K562 (cell line): Measurements from ENCODE around the gene IFNGR2. TPM values are rescaled to one million over a fixed set of nuclear protein-coding genes. Genes with fewer than 3 reads are reported as not detected.
A peak's percentile ranks its signal among the peaks of the same experiment; 100 is the strongest.

Experiments
- ATAC-seq: fragments of 200-7000 bp; cut with Tn5 transposase; 3 replicates; pipeline ENCODE4 v1.9.1; 2020; ENCODE audit warnings: moderate library complexity
- BruUV-seq: library from RNA; stranded (reverse); fragments of 400-500 nt; replicated peaks from 2 replicates; lab custom pipeline; 2021; lab: Mats Ljungman, UMichigan
- CTCF ChIA-PET: fragments of 300-600 bp; formaldehyde crosslinking; extraction: SDS; loops from one replicate; lab custom pipeline; 2021; ENCODE audit warnings: low intra/inter-chr PET ratio; lab: Yijun Ruan, JAX
- POLR2A ChIA-PET: fragments of 300-600, 350-650 bp; sonication (Branson Sonifier 250); formaldehyde crosslinking; extraction: SDS; loops from one replicate; lab custom pipeline; 2021; ENCODE audit warnings: antibody characterized with exemption, inconsistent platforms; lab: Yijun Ruan, JAX
- DNase-seq, 4 experiments: peaks; one replicate each; pipeline versions ENCODE4 v3.0.0 to v3.0.0-alpha.2; 2011 to 2018; ENCODE audit warnings: low spot score in 3 of 4, mixed read lengths in 3 of 4; ENCODE audit errors: extremely low read depth in 1 of 4
- FAIRE-seq: peaks from 2 replicates; lab custom pipeline; 2011; peaks lifted over from hg19 to GRCh38; lab: Jason Lieb, UNC
- H2AFZ ChIP-seq: 2 replicates; pipeline ENCODE4 v1.6.0; 2011; ENCODE audit warnings: low read depth, low read length, control low read depth, inconsistent platforms
- H3K27ac ChIP-seq: fragments of 200-600 bp; 3 replicates; pipeline ENCODE4 v1.8.0; 2011; ENCODE audit warnings: low read depth, mild to moderate bottlenecking, control low read depth, inconsistent platforms, low read length, moderate library complexity, mixed read lengths; ENCODE audit errors: extremely low read depth
- H3K27me3 ChIP-seq, 2 experiments: fragments of 300-600 bp in 1 of 2; 2 replicates in 1 of 2; 3 replicates in 1 of 2; pipeline versions ENCODE4 v1.6.0 to v1.8.0; 2011; ENCODE audit warnings: inconsistent platforms in 2 of 2, low read length in 2 of 2, mild to moderate bottlenecking in 1 of 2, mixed read lengths in 1 of 2, moderate library complexity in 1 of 2; ENCODE audit not compliant: control insufficient read depth in 2 of 2, insufficient read depth in 2 of 2
- H3K36me3 ChIP-seq: fragments of 300-600 bp; 3 replicates; pipeline ENCODE4 v1.8.0; 2011; ENCODE audit warnings: mild to moderate bottlenecking, low read length, inconsistent platforms; ENCODE audit not compliant: control insufficient read depth, insufficient read depth
- H3K4me1 ChIP-seq, 2 experiments: fragments of 200-600 bp in 1 of 2; replicated peaks in 1 of 2; 2 replicates in 1 of 2; 3 replicates in 1 of 2; pipeline versions ENCODE4 v1.5.1 to v1.8.0; 2011; ENCODE audit warnings: inconsistent platforms in 2 of 2, low read length in 2 of 2, mild to moderate bottlenecking in 1 of 2, mixed read lengths in 1 of 2, moderate library complexity in 1 of 2; ENCODE audit not compliant: control insufficient read depth in 2 of 2, insufficient read depth in 2 of 2
- H3K4me2 ChIP-seq: 2 replicates; pipeline ENCODE4 v1.6.1; 2011; ENCODE audit warnings: low read length, control low read depth, inconsistent platforms, mixed read lengths; ENCODE audit not compliant: insufficient read depth
- H3K4me3 ChIP-seq: fragments of 200-600 bp; sonication (generic), shearing (Covaris generic); 2 replicates; pipeline ENCODE4 v1.5.1; 2016; ENCODE audit warnings: control low read depth, inconsistent platforms
- H3K79me2 ChIP-seq: fragments of 200-600 bp; 3 replicates; pipeline ENCODE4 v1.8.0; 2011; ENCODE audit warnings: low read length, inconsistent platforms; ENCODE audit not compliant: control insufficient read depth, insufficient read depth
- H3K9ac ChIP-seq, 2 experiments: 2 replicates each; pipeline versions ENCODE4 v1.6.0 to v1.6.1; 2011; ENCODE audit warnings: low read depth in 2 of 2, low read length in 2 of 2, control low read depth in 1 of 2, inconsistent platforms in 1 of 2, mild to moderate bottlenecking in 1 of 2, mixed read lengths in 1 of 2; ENCODE audit not compliant: insufficient read depth in 1 of 2
- H3K9me1 ChIP-seq: one replicate; pipeline ENCODE4 v1.6.0; 2011; ENCODE audit warnings: inconsistent platforms, mild to moderate bottlenecking, low read length, moderate library complexity; ENCODE audit not compliant: control insufficient read depth, insufficient read depth
- H3K9me3 ChIP-seq: replicated peaks from 2 replicates; pipeline ENCODE4 v1.5.1; 2011; ENCODE audit warnings: low read depth, low read length, inconsistent platforms; ENCODE audit not compliant: control insufficient read depth, insufficient read depth
- H4K20me1 ChIP-seq: replicated peaks from 2 replicates; pipeline ENCODE4 v1.6.1; 2011; ENCODE audit warnings: low read length, inconsistent platforms, mixed read lengths; ENCODE audit not compliant: control insufficient read depth, insufficient read depth
- ARID2 ChIP-seq: fragments of 450-650 bp; IDR thresholded peaks from 2 replicates; pipeline ENCODE4 v1.6.1; 2017; ENCODE audit warnings: antibody characterized with exemption, mild to moderate bottlenecking
- EWSR1 ChIP-seq: fragments of 450-650 bp; IDR thresholded peaks from 2 replicates; pipeline ENCODE4 v1.6.1; 2018; ENCODE audit warnings: borderline replicate concordance, mild to moderate bottlenecking, low read depth, moderate library complexity; ENCODE audit not compliant: partially characterized antibody
- HLTF ChIP-seq: fragments of 450-650 bp; IDR thresholded peaks from 2 replicates; pipeline ENCODE4 v1.6.1; 2016
- KLF16 ChIP-seq: IDR thresholded peaks from 2 replicates; pipeline ENCODE4 v1.6.1; 2016; ENCODE audit warnings: antibody characterized with exemption
- MCM3 ChIP-seq: fragments of 450-650 bp; IDR thresholded peaks from 2 replicates; pipeline ENCODE4 v1.6.1; 2016
- MYC ChIP-seq, 2 experiments: fragments of 250-450 bp in 1 of 2; sonication (Bioruptor Pico) in 1 of 2; IDR thresholded peaks; 2 replicates each; pipeline versions ENCODE4 v1.5.1 to v1.6.1; 2012 to 2021; ENCODE audit warnings: low read depth in 2 of 2, borderline replicate concordance in 1 of 2, improper control_type of control experiment in 1 of 2, low read length in 1 of 2, mild to moderate bottlenecking in 1 of 2, moderate library complexity in 1 of 2
- NR3C1 ChIP-seq: sonication (generic); formaldehyde crosslinking; IDR thresholded peaks from 2 replicates; pipeline ENCODE4 v1.8.1; 2022; ENCODE audit warnings: missing genetic modification reagents
- SMC3 ChIP-seq: conservative IDR thresholded peaks from 2 replicates; pipeline ENCODE4 v1.6.1; 2011; ENCODE audit warnings: low read depth, low read length, improper control_type of control experiment; ENCODE audit not compliant: insufficient read depth
- TEAD1 ChIP-seq, 2 experiments: fragments of 450-650 bp in 1 of 2; sonication (generic) in 1 of 2; formaldehyde crosslinking; IDR thresholded peaks; 2 replicates each; pipeline versions ENCODE4 v1.4.0 to v1.8.0; 2020 to 2022; ENCODE audit warnings: mild to moderate bottlenecking in 2 of 2, missing genetic modification reagents in 1 of 2
- ZHX1 ChIP-seq: fragments of 150-350 bp; conservative IDR thresholded peaks from 2 replicates; pipeline ENCODE4 v1.6.1; 2014; ENCODE audit warnings: low read length
- ZNF217 ChIP-seq: sonication (generic); formaldehyde crosslinking; IDR thresholded peaks from 2 replicates; pipeline ENCODE4 v1.8.0; 2022; ENCODE audit warnings: mild to moderate bottlenecking, missing genetic modification reagents
- WGBS: fragments of 100-300 bp; shearing (Covaris generic); methylation state at CpG from one replicate; pipeline ENCODE4 v1.1.6; 2016; ENCODE audit warnings: low coverage, mixed read lengths; ENCODE audit not compliant: insufficient coverage; ENCODE audit errors: missing lambda C conversion rate; 5-methylcytosine and 5-hydroxymethylcytosine counted together
- in situ Hi-C: fragments of 300-500 bp; cut with MboI; formaldehyde crosslinking; loops from 4 replicates; pipeline ENCODE4 v1.15.0; 2018; ENCODE audit warnings: inconsistent platforms, mixed read lengths
- intact Hi-C: fragments of 100-400 bp; cut with micrococcal nuclease; formaldehyde crosslinking; loops from 2 replicates; pipeline ENCODE4 v1.14.2; 2022
- polyA plus RNA-seq, 8 experiments: library from polyadenylated mRNA; depleted of rRNA in 4 of 8; stranded (reverse) in 5 of 8; unstranded in 3 of 8; fragments of >200 nt; fragmentation: Nextera tagmentation in 2 of 8; fragmentation: Illumina TruSeq in 1 of 8; extraction: Ambion mirVana in 2 of 8; extraction: Trizol in 1 of 8; gene quantifications; 2 replicates each; pipeline versions ENCODE4 v1.2.1 to v1.2.3, GENCODE V29; 2011 to 2014; ENCODE audit warnings: inconsistent platforms in 1 of 8, missing spikeins in 1 of 8
- total RNA-seq, 7 experiments: library from RNA; depleted of rRNA in 6 of 7; stranded (reverse); fragments of >200 nt in 6 of 7; fragmentation: Illumina TruSeq in 2 of 7; extraction: Trizol in 2 of 7; gene quantifications; 2 replicates each; pipeline versions ENCODE4 v1.2.1 to v1.2.3, GENCODE V29; 2011 to 2021; ENCODE audit warnings: low replicate concordance in 1 of 7
- TF ChIP-seq, protein P1 (sequence below): fragments of 450-650 bp; formaldehyde crosslinking; IDR thresholded peaks from 2 replicates; pipeline ENCODE4 v1.4.0; 2020; ENCODE audit warnings: mild to moderate bottlenecking, moderate library complexity

Gene IFNGR2
- total and polyA plus RNA-seq, 9 of the 15 experiments (the other 6 are each of a cell fraction or from before 2014, with no cell fraction given): 6.7 to 58.0 (median 28.5) TPM

DNA sequence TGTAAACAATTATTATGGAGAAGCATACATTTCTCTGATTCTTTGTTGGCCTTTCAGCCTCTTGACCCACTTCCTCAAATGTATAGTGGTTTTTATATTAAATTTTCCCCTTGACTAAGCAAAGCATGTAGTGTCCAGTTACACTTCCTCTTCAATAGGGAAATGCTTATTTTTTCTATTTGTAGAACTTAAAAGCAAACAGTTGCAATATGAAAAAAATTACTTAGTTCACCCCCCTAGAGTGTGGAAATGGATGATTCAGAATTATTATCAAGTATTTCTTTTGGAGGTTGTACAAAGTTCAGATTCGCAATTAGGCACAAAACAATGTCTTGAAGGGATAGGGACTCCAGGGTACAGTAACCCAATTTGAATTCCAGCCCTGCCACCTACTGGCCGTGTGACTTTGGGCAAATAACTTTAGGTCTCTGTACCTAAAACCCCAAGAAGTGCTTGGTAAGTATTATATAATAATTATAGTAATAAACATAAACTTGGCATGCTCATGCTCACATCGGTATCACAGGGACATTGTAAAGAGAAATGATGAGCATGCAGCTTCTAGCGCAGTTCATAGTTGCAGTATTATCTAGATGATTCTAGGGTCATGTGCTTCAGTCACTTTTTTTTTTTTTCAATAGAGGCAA, 28.6 kb upstream of the IFNGR2 start (continued):
- TF ChIP-seq, protein P1, sequence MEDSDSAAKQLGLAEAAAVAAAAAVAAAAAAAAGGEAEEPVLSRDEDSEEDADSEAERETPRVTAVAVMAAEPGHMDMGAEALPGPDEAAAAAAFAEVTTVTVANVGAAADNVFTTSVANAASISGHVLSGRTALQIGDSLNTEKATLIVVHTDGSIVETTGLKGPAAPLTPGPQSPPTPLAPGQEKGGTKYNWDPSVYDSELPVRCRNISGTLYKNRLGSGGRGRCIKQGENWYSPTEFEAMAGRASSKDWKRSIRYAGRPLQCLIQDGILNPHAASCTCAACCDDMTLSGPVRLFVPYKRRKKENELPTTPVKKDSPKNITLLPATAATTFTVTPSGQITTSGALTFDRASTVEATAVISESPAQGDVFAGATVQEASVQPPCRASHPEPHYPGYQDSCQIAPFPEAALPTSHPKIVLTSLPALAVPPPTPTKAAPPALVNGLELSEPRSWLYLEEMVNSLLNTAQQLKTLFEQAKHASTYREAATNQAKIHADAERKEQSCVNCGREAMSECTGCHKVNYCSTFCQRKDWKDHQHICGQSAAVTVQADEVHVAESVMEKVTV: peak; percentile 84
- TF ChIP-seq ZNF217 (CRISPR knock-in tag) (no peak), SMC3 (peak; percentile 75), MYC (IDR thresholded peaks at IDR 0.05; ENCODE audit: low read depth, low read length) (no peak), MYC (CRISPR knock-in tag; IDR thresholded peaks at IDR 0.05; ENCODE audit: borderline replicate concordance, low read depth) (no peak), KLF16 (0 out of 2 replicates have a peak, but pooled peaks have one; percentile 21), NR3C1 (CRISPR knock-in tag) (no peak), ARID2 (peak; percentile 27; the same call in 1 of the 2 replicates)

DNA sequence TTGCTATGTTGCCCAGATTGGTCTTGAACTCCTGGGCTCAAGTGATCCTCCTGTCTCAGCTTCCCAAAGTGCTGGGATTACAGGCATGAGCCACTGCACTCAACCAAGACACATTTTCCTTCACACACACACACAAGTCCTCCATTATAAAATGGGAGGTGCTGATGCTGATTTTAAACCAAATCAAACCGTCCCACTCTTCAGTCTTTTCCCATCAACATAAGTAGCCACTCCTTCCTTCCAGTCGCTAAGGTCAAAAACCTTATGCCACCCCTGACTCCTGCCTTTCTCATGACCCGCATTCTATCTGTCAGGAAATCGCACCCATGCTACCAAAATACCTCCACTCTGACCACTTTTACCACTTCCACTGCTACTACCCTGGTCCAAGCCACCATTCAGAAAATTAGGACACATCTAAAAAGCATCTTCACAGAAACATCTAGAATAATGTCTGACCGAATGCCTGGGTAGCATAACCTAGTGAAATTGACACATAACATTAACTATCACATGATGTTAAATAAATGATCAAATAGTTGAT, 28.0 kb upstream of the IFNGR2 start:
- no peak for FAIRE-seq
- no peak overlapping the region for H3K4me3 ChIP-seq
- POLR2A ChIA-PET: no interaction called here
- 10% methylated on average over 5 of the region's 5 CpGs for WGBS
- no peak for DNase-seq
- H3K36me3 ChIP-seq: no peaks in the 10 kb centered on the region
- TF ChIP-seq ZHX1: no peak
- TF ChIP-seq HLTF: no peak
- TF ChIP-seq EWSR1: no peak
- TF ChIP-seq TEAD1 (CRISPR knock-in tag; IDR thresholded peaks at IDR 0.05): 0 out of 4 replicates have a peak, but pooled peaks of 1 of the 2 experiments have one; percentile 21
- TF ChIP-seq MCM3: no peak
- in situ Hi-C loops (loop anchor here (5.0 kb wide), 1 partner anchor 178 kb away; no protein-coding TSS in a partner anchor), intact Hi-C loops (loop anchor here (2.0 to 10.0 kb wide), 2 partner anchors 70 to 540 kb away; no protein-coding TSS in a partner anchor)
- CTCF ChIA-PET: interaction anchor here (0.6 to 3.1 kb wide), 5 partner anchors 14 to 179 kb away, joined by 3 to 47 read pairs (median 4); no protein-coding TSS in a partner anchor
- BruUV-seq: no TSS peak
- H3K4me2 ChIP-seq: no peak overlapping the region
- H3K9me3 ChIP-seq: no peaks in the 10 kb centered on the region
- no peaks in the 10 kb centered on the region for H3K79me2 ChIP-seq
- H4K20me1 ChIP-seq: no peaks in the 10 kb centered on the region
- no peak overlapping the region for H2AFZ ChIP-seq
- no peak for ATAC-seq
- H3K4me1 ChIP-seq: peaks cover 0 to 7% of the 10 kb centered on the region in 2 experiments; a peak in 3 of 5 replicates
- H3K27ac ChIP-seq: no peak overlapping the region
- H3K9ac ChIP-seq: no peak overlapping the region
- no peaks in the 10 kb centered on the region for H3K9me1 ChIP-seq
- H3K27me3 ChIP-seq: peaks cover 6 to 14% of the 10 kb centered on the region in 2 experiments; a peak in 2 of 5 replicates
